K562 (cell line): ENCODE results near the gene ACBD4.

Source experiments
- CREM ChIP-seq: IDR thresholded peaks from 2 replicates; pipeline ENCODE4 v1.6.1; 2014; ENCODE audit warnings: antibody characterized with exemption, low read depth
- FOS ChIP-seq: IDR thresholded peaks from 3 replicates; pipeline ENCODE4 v1.6.1; 2011; ENCODE audit not compliant: insufficient read length; ENCODE audit errors: extremely low read depth
- HMGN3 ChIP-seq: IDR thresholded peaks from 2 replicates; pipeline ENCODE4 v1.6.1; 2011; ENCODE audit warnings: borderline replicate concordance, low read depth, mild to moderate bottlenecking, mixed read lengths, low read length; ENCODE audit not compliant: insufficient read length; ENCODE audit errors: extremely low read depth
- HNRNPH1 ChIP-seq: fragments of 200-400 bp; formaldehyde crosslinking; optimal IDR thresholded peaks from 2 replicates; pipeline ENCODE3; 2017; ENCODE audit warnings: low read depth, mild to moderate bottlenecking, low read length, moderate library complexity
- MIER1 ChIP-seq: fragments of 450-650 bp; IDR thresholded peaks from 2 replicates; pipeline ENCODE4 v1.6.1; 2016; ENCODE audit warnings: antibody characterized with exemption, mild to moderate bottlenecking, low read depth
- PHTF2 ChIP-seq: fragments of 250-450 bp; sonication (Bioruptor Pico); IDR thresholded peaks from 2 replicates; pipeline ENCODE4 v1.5.0; 2021; ENCODE audit warnings: mild to moderate bottlenecking
- TEAD4 ChIP-seq, 2 experiments: sonication (generic) in 1 of 2; formaldehyde crosslinking in 1 of 2; IDR thresholded peaks; 2 replicates each; pipeline versions ENCODE4 v1.6.1 to v1.8.0; 2012 to 2022; ENCODE audit warnings: borderline replicate concordance in 1 of 2, inconsistent platforms in 1 of 2, low read length in 1 of 2, mild to moderate bottlenecking in 1 of 2, missing genetic modification reagents in 1 of 2
- ZBTB11 ChIP-seq, 3 experiments: fragments of 200-800 bp in 1 of 3; fragments of 250-450 bp in 1 of 3; fragments of 450-650 bp in 1 of 3; sonication (Bioruptor Pico) in 1 of 3; sonication (Bioruptor generic) in 1 of 3; formaldehyde crosslinking in 1 of 3; IDR thresholded peaks; 2 replicates each; pipeline versions ENCODE4 v1.6.1 to v1.8.0; 2016 to 2022; ENCODE audit warnings: mild to moderate bottlenecking in 2 of 3, missing genetic modification characterization in 2 of 3, missing compliant biosample characterization in 1 of 3, moderate library complexity in 1 of 3
- ZNF311 ChIP-seq: fragments of 250-450 bp; sonication (Bioruptor Pico); IDR thresholded peaks from 2 replicates; pipeline ENCODE4 v1.4.0; 2020; ENCODE audit warnings: mild to moderate bottlenecking, moderate library complexity
- ZNF507 ChIP-seq: conservative IDR thresholded peaks from 2 replicates; pipeline ENCODE4 v1.6.1; 2017; ENCODE audit warnings: missing genetic modification characterization, missing compliant biosample characterization
- ZNF512 ChIP-seq: IDR thresholded peaks from 2 replicates; pipeline ENCODE4 v1.6.1; 2016; ENCODE audit warnings: missing genetic modification characterization, missing compliant biosample characterization
- TF ChIP-seq, protein P1 (sequence below): fragments of 450-650 bp; formaldehyde crosslinking; IDR thresholded peaks from 2 replicates; pipeline ENCODE4 v1.4.0; 2022; ENCODE audit warnings: missing genetic modification characterization

GRCh38 chr17:45146890-45147580 lies 11.5 kb downstream of the ACBD4 start:
- no peak for TF ChIP-seq ZNF512 (tag)
- no peak for TF ChIP-seq MIER1
- TF ChIP-seq ZBTB11 (CRISPR knock-in tag; IDR thresholded peaks at IDR 0.05), result peak in 1 of 3 experiments; percentile 82; a peak in 1 of 6 replicates
- TF ChIP-seq CREM, result peak; percentile 76
- no peak for TF ChIP-seq FOS
- no peak for TF ChIP-seq HMGN3
- no peak for TF ChIP-seq ZNF507 (tag)
- no peak for TF ChIP-seq PHTF2
- TF ChIP-seq, protein P1, sequence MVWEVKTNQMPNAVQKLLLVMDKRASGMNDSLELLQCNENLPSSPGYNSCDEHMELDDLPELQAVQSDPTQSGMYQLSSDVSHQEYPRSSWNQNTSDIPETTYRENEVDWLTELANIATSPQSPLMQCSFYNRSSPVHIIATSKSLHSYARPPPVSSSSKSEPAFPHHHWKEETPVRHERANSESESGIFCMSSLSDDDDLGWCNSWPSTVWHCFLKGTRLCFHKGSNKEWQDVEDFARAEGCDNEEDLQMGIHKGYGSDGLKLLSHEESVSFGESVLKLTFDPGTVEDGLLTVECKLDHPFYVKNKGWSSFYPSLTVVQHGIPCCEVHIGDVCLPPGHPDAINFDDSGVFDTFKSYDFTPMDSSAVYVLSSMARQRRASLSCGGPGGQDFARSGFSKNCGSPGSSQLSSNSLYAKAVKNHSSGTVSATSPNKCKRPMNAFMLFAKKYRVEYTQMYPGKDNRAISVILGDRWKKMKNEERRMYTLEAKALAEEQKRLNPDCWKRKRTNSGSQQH, result no peak; the same call in 1 of the 2 replicates
- TF ChIP-seq TEAD4 (IDR thresholded peaks at IDR 0.05; ENCODE audit: low read length), result peak; percentile 65
- no peak for TF ChIP-seq TEAD4 (CRISPR knock-in tag; IDR thresholded peaks at IDR 0.05; ENCODE audit: borderline replicate concordance)
- no peak for TF ChIP-seq ZNF311 (CRISPR knock-in tag)
- TF ChIP-seq HNRNPH1, result no peak
